GM18519 (cell line): Measurements from ENCODE around the gene GBA2.

ENCODE experiments used
- ATAC-seq: cut with Tn5 transposase; IDR thresholded peaks from one replicate; pipeline ENCODE4 v1.9.1; 2021; ENCODE audit warnings: mild to moderate bottlenecking, moderate library complexity; ENCODE audit not compliant: unreplicated experiment, low FRiP score

The GBA2 gene

DNA sequence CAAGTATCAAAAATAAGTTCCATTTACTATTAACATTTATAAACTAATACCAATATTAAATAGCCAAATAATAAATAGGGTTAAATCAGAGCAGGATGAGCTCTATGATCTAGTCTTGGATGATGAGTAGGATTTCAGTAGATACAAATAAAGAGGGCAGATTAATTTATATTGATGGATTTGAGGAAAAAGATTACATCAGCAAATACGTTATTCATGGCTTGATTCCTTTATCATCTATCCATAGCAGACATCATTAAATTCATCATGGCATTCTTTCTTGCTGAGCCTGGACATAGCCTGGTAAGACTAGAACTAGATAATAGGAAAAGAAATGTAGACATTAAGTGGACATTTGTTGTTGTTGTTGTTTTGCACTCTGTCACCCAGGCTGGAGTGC, 18.4 kb upstream of the GBA2 start:
- ATAC-seq, result no peak

DNA sequence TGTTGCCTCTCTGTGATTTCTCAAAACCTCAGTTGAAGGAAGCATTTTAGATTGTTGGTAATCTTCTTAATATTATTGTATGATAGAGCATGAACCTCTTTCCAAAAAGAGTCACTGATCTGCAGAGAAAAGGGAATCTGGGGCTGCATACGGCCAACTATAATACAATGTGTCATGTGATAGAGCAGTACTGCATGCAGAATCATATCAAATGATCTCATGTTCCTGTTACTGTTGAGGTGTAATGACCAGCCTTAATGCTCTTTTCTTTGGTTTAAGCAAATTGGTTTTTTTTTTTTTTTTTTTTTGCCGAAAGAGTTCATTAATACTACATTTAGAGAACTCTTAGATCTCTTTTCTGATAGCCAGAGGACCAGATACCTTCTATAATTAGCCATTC, 18.0 kb upstream of the GBA2 start:
- ATAC-seq, result no peak

DNA sequence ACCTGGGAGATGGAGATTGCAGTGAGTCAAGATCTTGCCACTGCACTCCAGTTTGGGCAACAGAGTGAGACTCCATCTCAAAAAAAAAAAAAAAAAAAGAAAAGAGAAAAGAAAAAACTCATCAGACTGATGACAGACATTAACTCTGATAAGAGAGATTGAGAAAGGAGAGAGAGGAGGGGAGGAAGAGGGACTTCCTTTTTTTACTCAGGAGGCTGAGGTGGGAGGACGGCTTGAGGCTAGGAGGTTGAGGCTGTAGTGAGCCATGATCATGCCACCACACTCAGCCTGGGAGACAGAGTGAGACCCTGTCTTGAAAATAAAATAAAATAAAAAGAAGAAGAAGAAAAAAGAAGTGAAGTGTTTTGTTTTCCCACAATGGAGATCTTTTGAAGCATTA, 14.8 kb upstream of the GBA2 start:
- ATAC-seq, result no peak

DNA sequence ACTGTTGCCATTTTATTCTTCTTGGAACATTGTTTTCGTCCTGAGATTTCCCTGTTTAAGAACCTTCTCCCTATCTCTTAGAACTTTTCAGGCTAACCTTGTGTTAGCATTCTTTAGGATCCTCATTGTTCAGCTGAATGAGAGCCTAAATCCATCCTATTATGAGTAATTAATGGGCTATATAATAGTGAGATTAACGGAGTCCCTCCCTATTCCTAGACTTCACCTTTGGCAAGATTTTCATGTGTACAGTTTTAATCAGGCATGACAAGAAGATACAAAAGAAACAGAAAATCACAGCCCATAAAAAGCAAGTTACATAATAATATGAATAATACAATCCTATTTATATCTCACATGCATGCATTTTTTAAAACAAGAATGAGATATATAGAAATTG, 14.2 kb upstream of the GBA2 start:
- ATAC-seq, result no peak

DNA sequence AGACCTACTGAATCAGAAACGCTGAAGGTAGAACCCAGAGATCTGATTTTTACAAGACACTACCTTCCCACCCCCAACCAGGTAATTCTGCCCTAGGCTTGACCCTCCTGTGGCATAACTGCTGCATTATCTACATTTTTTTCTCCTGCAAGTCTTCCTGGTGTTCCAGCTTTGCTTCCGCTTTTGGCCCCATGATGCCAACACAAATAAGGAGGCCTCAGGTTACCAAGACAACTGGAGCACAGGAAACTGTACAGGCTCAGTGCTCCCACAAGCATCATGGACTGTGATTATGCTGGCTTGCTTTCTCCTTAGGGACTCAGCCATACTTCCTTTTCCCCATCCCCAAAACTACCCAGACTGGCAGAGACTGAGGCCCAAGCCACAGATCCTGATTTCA, 11.6 kb upstream of the GBA2 start:
- no peak for ATAC-seq

DNA sequence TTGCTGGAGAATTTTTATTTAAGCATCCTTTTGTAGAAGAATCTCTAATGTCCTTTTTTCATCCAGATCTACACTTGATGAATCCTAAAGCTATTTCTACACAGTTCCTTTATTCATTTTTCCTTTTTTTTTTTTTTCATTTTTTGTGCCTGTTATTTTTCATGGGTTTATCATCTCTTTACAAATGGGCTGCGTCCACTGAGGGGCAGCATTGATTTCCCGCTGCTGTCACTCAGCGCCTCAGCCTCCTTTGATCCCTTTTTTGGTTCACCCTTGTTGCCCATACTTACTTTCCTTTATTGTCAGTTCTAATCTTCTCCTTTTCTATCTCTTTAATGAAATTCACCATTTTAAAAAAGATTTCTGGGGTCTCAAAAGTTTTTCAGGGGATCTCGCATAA, 10.8 kb upstream of the GBA2 start:
- no peak for ATAC-seq

DNA sequence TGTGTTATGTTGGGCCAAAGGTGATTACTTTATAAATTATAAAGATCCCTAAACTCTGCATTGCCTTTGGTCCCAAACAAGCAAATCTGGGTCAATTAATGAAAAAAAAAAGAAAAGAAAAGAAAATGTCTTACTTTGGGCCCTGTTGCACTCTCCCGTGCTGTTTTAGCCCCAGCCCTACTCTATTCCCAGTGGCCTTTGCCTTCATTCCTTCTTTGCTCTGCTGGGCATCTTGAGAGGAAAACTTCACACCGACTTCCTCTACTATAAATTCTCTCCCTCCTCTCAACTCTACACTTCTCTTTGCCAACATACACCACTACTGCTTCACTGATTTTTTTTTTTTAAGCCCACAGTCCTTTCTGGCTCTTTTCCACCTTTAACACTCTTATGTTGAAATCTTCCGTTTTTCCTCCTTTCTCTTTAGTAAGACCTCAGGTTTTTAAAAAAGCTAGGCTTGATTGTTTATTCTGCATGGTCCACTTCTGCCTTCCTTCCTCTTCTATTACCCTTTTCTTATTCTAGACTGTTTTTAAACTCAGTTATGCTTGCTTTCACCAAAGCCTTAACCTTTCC, 9.5 kb upstream of the GBA2 start:
- no peak for ATAC-seq

DNA sequence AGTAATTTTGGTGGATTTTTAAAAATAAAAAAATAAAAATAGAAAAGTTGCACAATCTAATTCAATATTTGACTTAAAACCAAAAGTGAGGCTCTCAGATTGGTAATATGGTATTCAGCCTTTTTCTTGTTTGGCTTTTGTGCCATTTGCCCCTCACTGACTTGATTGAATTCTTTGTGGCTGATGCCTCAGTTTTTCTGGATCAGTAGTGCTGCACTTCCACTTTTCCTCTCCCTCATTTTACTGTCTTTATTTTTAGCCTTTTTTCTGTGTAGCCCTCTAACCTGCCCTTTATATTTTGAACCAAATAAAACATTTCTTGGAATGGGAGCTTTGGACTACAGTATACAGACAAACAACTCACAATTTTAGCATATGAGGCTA, 8.9 kb upstream of the GBA2 start:
- no peak for ATAC-seq

DNA sequence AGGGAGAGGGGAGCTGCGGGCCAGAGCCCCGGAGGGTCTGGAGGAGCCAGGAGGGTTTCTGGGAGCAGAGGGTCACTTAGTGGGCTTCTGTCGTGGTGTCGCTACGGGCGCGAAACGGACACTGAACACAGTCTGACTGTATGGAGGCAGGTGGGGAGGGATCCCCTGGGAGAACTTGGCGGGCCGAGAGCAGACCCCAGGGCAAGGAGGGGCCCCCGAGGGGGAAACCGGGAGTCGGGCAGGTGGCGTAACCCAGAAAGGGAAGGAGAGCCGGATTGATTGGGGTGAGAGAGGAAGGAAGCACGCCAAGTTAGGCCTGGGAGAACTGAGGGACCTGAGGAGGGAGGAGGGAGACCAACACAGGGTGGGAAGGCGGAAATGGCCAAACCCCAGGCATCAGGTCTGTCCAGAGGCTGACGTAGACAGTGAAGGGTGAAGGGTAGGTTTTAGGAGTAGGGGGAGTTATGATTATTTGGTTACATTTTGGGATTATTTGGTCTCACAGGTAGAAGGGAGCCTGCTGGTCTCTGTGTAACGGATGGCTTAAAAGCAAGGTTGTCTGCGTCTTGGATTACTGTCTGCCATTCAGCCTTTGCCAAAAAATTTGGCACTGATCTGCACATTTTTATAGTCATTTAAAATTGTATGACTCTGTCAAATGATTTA, 8.3 kb upstream of the GBA2 start:
- no peak for ATAC-seq

DNA sequence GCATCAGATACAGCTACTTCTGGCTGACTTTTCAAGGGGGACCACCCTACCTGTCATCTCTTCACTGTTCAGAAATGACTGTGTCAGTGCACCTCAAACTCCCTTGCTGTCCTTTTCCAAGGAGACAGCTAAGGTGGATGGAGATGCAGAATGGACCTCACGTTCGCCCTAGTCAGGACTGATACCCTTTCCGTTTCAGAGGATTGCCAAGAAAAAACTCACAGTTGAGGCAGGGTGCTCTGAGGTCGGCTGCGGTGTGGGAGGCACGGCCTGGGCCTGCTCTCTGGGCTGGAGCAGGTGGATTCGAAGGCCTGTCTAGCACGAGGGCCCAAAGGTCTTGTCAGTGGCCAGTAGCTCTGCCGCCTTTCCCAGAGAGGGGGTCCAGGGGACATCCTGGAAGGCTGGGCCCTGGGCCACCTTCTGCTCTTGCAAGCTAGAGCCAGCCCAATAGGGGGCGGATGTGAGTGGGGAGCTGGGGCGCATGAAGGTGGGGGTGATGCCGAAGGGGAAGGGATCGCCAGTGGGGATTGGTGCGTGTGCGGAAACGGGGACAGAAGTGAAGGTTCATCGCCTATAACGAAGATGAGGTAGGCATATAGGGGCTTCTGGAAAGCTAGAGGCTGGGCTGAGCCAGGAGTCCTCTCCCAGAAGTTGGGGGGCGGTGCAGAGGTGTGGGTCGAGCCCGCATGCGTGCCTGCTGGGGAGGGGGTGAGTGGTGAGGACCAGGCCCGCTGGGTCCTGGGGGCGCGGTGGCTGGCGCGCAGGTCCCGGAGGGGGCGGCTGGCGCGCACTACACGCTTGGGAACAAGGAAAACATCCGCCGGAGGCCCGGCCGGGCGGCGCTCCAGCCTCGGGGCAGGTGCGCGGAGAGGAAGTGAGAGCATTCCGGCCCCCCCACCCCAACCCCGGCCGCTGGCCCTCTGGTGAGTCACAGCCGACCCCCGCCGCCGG, 7.5 kb upstream of the GBA2 start:
- ATAC-seq, result no peak

DNA sequence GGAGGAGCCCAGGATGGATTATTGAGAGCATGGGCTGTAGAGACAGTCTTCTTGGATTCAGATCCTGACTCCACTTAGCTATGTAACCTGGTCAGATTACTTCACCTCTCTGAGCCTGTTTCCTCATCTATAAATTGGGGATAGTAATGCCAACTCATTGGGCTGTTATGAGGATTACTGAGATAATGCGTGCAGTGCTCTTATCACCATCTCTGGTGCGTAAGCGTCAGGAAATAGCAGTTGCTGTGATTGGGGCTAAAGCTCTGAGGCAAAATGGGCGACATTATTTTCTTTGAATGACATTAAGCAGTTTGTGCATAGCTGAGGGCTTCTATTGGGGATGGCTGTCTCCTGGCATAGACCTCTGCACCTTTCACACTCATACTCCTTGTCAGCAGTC, 6.0 kb upstream of the GBA2 start:
- no peak for ATAC-seq

DNA sequence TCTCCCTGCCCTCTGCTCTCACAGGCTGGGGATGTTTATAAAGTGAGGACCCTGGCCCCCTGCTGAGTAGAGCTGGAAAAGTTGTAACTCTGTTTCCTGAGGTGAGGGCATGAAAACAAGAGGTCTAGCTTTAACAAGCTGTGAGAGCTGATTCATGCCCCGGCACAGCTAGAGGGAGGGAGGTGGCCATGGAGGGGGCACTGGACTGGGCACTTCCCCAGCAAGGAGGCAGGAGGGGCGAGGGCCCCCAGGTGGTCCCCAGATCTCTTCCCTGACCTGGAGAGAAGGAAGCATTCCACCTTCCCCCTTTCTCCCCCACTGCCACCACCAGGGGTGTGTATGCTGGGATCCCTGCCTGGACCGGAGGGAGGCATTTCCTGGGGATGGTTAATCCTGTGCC, 5.2 kb upstream of the GBA2 start, which contains the start of gene MSMP:
Gene MSMP (minus strand): TSS at position 13 of the 400 bp plus-strand sequence. CDS start 147 bp downstream, outside the sequence.
- no peak for ATAC-seq

DNA sequence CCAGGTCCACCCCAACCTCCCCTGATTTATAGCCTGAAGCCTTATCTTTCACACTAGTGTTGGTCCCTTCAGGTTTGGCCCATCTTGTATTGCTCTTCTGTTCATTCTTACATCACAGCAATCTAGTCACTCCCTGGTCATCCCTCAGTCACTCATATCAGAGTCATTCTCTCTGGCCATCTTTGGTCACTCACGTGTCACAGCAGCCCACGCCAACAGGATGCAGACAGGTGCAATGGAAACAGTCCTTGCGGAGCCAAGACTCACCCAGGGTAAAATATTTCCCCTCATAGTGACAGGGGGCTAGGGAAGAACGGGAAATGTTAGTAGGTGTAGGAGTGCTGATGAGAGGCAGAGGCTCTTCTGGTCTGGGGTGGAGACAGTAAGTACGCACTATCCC, 4.4 kb upstream of the GBA2 start:
- no peak for ATAC-seq

DNA sequence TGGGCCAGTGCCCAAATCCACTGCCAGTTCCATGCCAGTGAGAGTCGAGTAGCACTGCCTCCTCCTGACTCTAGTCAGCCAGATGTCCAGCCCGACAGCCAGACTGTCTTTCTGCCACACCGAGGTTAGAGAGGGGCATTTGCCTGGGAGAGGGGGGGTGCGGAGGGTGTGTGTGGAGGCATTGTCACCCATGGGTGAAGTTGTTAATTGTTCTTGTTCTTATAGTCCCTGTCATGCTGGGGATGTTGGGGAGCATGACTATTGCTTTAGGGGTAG, 1.2 kb upstream of the GBA2 start:
- ATAC-seq, result no peak

DNA sequence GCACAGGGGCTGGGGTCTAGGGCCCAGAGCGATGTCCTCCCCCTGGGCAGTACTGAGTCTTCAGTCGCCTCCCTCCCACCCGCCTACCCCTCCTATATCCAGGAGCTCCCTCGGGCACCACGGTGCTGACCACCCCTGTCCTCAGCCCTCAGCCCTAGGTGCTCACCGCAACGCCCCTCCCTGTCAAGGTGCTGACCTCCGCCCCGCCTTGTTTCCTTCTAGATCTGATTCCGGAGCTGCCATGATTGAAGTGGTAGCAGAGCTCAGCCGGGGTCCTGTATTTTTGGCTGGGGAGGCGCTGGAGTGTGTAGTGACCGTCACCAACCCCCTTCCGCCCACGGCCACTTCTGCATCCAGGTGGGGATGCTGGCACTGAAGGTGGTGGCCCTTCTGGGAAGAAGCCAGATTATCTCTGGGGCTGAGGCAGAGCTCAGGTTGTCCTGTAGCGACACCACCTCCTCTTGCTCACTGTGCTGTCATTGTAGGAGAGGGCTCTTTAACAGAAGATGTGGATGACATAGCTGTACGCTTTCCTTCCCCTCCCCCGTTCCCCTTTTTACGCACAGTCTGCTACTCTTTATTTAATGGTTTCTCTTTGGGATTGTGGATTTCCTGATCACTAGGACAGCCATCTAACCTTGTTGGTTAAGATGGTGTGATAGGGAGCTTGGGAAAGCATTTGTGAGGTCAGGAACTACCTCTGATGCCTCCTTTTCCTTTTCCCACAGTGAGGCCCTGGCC, 657 bp upstream of the GBA2 start:
- ATAC-seq, result peak; percentile 7

DNA sequence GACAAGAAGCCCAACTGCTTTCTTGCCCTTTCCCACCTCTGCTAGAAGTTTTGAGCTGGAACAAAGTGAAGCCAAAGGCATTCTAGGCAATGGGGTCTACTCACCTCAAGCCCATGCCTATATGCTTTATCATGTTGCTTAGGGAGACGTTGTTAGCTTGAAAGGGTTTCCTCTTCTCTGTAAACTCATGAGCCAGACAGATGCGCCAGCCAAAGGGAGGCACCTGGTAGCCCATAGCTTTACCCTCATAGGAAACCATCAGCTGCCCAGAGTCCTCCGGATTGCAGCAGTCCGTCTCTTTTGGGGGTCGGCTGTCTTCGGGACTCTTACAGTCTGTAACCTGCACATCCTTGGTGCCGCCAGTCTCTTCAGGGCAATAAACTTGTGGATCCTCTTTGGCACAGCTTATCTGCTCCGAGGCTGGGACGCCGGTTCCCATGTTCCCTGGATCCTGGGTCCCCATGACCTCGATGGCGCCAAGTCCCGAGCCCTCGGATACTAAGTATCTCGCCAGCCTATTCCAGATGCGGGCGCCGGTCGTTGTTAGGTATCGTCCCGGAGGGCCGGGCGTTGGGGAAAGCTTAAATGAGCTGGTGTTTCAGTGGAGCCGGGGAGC, 678 bp downstream of the GBA2 start:
- no peak for ATAC-seq

DNA sequence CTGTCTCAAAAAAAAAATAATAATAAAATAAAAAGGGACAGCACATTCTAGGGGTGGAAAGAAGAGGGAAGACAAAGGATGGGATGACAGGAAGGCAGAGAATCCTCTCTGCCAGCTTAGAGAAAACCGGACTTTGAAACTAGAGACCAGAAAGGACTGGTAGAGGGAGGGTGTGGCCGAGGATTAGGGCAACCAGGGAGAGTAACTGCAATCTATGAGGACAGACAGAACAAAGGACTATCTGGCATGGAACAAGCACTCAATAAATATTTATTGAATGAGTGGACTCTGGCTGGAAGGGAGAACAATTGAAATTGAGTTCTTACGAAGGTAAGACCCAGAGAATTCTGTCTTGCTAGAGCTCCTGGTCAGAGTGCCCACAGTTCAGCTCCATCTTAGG, 2.4 kb downstream of the GBA2 start:
- no peak for ATAC-seq

DNA sequence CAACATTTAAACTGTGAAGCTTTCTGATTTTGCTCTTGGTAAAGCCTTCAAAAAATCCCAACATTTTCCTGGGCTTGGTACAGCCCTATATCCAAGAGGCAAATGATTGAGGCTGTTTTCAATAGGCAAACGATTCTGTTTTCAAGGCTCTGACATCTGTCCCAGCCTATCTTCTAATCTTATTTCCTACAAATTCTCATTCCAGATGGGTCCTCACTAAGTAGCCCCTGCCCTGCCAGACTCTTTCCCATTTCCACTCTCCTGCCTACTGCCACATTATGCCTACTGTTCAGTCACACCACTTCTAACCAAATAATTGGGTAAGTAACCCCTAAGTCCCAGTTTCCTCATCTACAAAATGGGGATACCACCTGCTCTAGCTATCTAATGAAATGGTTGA, 3.5 kb downstream of the GBA2 start:
- ATAC-seq, result no peak

DNA sequence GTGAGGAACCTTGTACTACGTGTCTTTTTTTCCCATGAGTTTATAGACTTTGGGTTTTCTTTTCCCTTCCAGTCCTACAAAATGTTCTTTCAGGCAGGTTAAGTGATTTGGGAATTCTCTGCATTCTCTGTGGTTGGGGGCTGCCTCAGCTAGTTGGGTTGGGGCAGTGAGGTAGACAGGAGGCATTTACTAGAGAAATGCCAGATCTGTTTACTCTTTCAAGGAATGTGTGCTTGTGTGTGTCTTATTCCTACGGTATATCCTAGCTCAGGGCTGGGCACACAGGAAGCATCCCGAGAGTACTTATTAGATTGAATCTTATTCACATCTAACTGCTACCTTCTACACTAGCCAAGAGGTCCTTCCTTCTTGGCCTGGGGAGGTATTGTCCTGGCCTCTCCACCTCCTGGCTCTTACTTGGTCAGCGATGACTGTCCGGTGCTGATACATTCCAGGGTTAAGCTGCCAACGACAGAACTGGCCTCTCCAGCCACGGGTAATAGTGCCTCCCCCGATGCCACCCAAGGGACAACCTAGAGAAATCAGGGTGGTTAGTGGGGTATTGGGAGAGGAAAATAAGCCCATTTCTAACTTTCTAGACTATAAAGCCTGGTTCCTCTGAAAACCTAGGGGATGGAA, 5.0 kb downstream of the GBA2 start:
- no peak for ATAC-seq

DNA sequence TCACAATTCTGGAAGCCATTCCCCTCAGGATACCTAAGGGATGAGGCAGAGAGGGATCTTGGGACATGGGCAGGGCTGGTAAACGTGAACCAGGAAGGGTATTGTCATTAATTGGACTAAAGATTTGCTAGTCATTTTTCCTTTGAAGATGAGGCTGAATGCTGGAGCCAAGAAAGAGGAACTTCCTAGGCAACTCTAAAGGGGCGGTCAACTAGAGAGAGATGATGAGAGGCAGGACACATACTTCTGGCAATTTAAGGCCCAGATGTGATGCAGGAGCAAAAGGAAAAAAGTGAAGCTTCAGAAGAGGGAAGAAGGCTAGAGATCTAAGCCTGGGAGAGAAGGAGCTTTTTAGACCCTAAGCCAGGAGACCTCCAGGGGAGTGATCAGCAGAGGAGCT, 5.6 kb downstream of the GBA2 start:
- no peak for ATAC-seq
